Activated CD4-positive, alpha-beta T cell treated with anti-CD3 and anti-CD28 coated beads, Interleukin-2, Interleukin-6, amounts not matched to agents 100 ng/mL and 50 ng/mL, durations not matched to agents 16 hours and 8 hours (primary cell): ENCODE results near the gene TBL1XR1.

Source experiments
- DNase-seq: peaks from one replicate; pipeline ENCODE4 v3.0.0-alpha.2; 2020

The TBL1XR1 gene

DNA sequence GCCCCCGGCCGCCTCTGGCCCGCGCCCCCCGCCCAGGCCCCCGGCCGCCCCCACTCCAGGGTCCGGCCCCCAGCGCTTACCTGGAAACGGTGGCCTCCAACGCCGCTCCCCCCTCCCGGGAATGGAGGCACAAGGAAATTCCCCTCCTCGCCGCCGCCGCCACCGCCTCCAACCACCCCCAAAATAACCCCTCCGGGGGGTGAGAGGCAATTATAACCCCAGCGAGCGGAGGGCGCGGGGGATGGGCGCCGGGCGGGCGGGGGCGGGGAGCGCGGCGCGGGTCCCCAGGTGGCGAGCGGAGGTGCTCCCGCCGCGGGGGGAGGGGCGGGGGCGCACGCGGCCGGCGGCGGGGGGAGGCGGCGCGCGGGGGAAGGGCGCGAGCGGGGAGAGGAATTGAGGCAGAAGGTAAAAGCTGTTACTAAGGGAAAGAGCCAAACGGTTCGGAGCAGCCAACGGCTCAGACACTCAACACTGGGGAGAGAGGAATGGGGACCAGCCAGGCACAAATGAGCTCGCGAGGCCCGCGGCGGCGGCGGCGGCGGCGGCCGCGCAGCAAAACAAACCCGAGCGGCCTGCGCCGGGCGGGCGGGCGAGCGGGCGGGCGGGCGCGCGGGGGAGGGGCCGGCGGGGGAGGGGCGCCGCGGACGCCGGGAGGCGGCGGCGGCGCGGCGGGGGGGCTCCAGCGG is at the start of gene TBL1XR1:
Gene TBL1XR1, minus strand, starts transcription at position 442 of the 686 bp plus-strand sequence. CDS start 132,505 bp downstream, outside the sequence.
- DNase-seq: peak; percentile 88

DNA sequence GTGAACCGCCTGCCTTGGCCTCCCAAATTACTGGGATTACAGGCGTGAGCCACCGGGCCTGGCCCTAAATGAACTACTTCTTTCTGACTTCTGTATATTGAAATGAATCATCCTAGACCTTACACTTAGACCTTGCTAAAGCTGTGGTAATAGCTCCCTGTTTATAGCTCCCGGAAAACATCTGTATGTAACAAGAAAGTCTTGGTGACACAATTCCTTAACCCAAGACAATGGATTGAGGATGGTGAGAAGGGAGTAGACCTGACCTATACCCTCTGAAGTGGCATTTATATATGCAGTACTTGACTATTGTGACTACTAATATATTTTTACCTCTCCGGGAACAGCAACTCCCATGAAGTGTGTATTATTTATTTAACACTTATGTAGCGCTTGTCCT is 48.0 kb upstream of the TBL1XR1 start:
- DNase-seq: no peak

DNA sequence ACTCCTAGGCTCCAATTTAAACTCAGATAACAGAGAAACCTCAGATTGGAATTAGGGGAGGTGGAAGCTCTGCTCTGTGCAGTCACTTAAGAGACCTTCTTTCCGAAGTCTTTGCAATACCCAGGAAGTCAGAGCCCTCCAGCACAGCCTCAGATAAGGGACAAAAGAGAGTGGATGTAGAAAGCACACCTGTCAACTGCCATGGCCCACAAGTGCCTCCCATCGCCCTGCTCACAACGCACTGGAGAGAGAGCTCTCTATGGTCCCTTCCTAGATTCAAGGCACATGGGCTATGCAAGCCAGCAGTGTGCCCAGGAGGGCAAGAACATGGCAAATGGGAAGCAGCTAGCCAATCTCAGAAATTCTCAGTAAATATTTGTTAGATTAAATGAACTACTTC is 47.3 kb upstream of the TBL1XR1 start:
- no peak for DNase-seq

DNA sequence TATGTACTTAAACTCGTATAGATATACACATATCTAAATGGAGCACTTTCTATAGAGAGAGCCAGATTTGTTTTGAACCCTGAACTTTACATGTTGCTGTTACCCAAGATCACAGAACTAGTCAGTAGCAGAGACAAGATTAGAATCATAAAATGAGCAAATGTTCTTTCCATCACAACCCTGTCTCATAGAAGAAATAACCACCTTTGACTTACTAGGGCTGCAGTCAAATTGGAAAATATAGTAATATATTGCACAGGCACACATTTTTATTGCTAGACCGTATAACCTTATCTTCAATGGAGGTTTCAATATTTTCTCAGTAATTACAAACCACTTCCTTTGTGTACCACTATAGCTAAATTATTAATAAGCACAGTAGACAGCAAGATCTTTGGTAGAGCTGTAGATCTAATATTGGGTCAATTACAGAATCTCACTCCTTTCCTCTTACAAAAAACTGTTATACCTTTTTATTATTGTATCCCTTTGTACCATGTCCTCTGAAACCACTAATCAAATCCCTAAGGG is 41.5 kb upstream of the TBL1XR1 start:
- no peak for DNase-seq

DNA sequence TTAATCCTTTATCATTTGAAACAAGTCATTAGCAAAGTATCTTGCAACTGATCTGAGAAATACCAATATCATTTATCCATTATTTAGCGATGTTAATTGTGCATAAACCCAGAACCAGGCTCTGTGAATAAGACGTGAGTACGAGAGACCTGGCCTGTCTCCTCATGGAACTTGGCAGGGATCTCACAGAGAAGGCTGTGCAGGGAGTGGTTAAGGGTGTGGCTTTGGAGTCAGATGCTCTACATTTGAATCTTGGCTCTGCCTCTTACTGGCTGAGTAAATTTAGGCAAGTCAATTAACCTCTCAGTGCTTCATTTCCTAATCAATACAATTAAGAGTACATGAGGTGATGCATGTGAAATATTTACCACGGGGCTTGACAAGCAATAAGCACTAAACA is 39.9 kb upstream of the TBL1XR1 start:
- no peak for DNase-seq

DNA sequence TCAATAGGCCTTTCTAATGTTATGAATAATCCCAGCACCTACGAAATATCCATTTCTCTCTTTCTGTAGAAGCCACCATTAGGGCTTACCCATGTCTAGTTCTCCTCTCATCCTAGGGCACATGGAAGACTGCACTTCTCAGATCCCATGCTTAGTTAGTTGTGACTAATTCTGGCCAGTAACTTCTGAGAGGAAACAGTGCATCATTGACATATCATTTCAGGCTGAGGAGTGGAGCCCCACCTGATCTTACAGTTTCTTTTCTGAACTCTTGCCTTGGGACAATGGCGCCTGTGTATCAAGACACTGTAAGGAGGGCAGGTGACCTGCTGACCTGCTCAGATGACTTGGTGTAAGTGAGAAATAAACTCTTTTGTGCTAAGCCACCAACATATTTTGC is 39.4 kb upstream of the TBL1XR1 start:
- no peak for DNase-seq

DNA sequence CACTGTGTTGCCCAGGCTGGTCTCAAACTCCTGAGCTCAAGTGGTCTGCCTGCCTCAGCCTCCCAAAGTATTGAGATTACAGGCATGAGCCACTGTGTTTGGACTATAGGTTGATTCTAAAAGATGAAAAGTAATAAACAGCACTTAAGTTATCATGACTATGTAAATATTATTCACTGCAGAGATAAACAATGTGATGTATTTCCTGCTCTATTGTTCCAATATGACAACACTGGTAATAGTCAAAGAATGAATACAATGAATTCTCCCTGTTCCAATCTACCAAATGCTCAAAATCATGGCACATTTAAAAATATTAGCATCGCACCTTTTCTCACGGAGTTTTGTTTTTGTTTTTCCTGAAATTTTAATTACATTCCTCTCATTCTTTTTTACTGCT is 36.8 kb upstream of the TBL1XR1 start:
- DNase-seq: no peak

DNA sequence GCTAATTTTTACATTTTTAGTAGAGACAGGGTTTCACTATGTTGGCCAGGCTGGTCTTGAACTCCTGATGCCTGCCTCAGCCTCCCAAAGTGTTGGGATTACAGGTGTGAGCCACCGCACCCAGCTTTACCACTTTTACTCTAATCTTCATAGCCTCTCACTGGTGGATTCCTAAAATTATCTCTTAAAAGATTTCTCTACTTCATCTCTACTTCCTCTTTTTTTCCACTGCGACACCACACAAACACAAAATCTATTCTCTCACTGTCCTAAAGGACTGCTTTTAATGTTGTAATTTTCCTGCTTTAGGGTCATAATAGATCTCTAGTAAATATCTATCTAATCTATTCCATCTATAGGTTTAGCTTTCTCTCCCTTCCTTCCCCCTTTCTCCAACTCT is 34.0 kb upstream of the TBL1XR1 start:
- DNase-seq: no peak

DNA sequence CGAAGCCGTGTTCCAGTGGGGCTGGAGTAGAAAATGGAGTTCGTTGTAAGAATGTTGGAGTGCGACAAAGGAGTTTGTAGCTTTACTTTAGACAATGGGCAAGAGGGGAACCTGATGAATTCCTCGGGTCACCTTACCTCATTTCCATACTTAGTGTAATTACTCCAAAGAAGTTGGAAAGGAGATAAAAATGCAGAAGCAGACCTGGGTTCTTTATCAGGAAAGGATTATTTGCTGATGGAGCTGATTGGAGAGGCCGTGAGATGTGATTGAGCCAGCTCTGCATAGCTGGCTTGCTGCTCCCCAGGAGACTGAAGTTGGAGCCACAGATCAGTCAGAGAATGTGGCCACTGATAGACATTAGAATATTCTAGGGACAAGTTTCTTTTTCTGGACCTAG is 33.4 kb upstream of the TBL1XR1 start:
- no peak for DNase-seq

DNA sequence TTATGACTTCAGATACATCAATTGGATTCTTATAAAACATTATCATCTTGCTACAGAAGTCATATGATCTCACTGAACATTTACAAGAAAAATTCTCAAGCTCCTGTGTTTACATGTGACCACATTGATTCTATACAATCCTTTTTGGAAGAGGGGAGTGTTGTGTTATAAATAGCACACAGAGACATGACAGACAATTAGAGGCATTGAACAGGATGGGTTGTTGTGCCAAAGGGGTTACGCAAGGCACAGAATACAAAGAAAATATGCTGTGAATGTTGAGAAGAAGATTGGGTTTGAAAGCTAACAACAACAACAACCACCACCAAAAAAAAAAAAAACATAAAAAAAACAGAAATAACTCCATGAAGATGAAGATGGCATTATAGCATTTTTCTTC is 32.5 kb upstream of the TBL1XR1 start:
- DNase-seq: no peak

DNA sequence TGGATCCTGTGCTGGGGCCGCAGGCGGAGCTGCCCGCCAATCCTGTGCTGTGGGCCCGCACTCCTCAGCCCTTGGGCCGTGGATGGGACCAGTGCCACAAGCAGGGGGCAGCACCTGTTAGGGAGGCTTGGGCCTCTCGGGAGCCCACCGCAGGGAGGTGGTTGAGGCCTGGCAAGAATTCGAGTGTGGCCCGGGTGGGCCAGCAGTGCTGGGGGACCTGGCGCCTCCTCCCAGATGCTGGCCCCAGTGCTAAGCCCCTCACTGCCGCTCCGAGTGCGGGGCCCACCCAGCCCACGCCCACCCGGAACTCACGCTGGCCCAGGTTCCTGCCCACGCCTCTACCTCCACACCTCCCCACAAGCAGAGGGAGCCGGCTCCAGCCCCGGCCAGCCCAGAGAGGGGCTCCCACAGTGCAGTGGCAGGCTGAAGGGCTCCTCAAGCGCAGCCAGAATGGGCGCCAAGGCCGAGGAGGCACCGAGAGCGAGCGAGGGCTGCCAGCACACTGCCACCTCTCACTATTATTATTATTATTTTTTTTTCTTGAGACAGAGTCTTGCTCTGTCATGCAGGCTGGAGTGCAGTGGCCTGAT is 31.4 kb upstream of the TBL1XR1 start:
- DNase-seq: no peak

DNA sequence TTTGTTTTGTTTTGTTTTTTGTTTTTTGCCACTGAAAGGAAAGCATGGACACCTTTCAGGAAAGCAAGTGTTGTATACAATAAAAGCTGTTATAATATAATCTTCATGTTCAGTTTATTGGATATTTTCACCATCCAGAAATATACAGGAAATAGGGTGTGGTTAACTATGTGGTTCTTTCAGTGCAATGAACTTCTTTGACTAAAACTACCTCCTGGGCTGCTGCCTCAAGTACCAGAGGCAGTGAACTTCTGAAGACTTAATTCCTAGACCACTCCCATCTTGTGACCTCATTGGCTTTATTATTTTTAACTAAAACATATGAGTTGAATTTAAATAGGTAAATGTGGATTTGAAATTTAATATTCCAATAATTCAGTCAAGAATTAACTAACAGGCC is 27.1 kb upstream of the TBL1XR1 start:
- no peak for DNase-seq

DNA sequence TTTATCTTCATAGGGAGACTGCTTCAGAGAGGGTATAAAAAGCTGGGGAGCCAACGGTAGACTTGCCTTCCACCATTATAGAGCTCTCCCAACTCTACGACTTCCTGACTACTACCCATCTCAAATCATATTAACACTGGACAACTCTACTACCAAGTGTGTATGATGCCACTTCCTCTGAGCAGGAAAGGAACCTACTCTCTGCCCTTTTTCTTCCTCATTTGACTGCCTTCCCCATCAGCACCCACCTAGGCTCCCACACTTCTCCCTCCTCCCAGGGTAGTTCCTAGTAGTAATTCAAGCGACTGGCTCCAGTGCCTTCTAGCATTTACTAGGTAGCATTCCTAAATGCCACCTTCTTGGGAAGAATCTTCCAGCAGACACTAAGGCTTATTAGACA is 24.5 kb upstream of the TBL1XR1 start:
- DNase-seq: no peak

DNA sequence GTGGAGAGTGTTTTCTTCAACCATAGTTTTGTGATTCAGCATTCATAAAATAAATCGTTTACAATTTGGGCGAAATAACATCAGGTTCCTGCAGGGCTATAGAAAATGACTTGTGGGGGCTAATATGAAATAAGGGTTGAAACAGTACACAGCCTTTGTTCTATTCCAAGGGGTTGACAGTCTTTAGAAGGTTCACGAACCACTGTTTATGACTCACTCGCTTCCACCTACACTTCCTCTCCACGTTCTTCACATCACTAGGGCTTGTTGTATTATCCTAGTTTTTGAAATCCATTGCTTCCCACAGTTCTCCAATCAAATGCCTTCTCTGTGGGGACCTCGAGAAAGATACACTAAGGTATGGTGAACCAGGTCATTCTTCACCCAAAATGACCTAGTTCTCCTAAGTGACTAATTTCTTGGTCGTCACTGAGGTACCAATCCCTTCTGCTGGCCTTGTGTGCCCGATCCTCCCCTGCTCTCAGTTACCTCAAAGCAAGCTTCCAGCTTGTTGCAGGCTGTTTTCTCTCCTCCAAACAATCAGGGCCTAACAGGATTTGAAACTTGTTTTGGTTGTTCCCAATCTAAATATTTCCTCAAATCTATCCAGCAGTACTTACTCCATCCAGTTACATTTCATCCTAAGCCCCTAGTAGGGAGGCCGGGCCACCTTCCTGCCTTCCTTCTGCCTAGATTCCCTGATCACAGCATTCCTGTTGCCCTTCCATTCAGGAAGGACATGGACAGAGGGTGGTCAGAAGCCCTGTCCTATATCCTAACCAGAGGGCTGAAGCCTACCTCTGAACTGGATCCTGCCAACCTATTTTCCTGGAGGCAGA is 23.1 kb upstream of the TBL1XR1 start:
- DNase-seq: no peak

DNA sequence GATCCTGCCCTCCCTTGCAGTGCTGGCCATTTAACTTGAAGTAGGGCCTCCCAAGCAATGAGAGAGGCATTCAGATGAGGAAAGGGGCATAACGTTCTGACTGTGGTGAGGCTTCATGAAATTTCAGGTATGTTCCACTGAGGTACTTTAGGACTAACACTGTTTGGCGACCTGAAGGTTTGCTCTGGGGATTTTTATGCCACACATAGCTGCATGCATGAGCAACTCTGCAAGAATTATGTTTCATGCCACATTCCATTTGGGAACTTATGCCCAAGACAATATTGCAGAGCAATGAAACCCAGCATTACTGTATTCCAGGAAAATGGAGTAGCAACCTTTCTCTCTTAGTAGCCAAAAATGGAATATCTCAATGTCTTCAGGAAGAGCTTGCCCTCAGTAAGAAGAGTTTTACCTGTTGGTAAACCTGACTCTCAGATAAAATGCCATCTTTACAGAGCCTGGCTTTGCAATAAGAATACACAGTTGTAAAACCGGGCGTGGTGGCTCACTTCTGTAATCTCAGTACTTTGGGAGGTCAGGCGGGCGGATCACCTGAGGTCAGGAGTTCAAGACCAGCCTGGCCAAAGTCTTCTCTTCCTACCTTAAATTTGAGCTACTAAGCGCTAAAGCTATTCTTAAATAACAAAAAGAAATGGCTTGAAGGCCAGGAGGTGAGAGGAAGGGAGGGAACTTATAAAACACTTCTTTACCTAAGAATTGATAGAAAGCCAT is 16.7 kb upstream of the TBL1XR1 start:
- no peak for DNase-seq

DNA sequence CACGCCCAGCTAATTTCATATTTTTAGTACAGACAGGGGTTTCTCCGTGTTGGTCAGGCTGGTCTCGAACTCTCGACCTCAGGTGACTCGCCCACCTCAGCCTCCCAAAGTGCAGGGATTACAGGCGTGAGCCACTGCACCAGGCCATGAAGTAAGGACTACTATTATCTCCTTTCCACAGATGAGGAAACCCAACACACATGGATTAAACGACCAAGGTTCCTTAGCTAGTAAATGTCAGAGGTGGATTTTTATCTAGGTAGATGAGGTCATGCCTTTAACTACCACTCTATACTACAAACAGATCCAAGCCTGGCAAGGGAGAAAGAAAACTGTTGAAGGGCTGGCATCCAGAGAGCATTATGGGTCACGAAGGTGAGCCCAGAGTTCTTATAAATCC is 15.5 kb upstream of the TBL1XR1 start:
- no peak for DNase-seq

DNA sequence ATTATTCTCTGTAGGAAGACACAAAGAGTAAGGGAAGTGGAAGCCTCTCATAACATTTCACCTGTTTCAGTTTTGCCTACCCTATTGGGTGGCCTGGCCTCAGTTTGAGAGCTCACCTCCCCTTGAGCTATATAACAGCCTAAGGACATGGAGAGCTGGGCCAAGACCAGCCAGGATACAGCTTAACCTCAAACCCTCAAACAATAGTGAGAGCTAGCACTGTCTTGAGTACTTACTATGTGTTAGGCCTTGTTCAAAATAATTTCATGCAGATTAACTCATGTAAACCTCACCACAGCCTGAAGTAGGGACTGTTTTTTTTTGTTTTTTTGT is 15.0 kb upstream of the TBL1XR1 start:
- no peak for DNase-seq

DNA sequence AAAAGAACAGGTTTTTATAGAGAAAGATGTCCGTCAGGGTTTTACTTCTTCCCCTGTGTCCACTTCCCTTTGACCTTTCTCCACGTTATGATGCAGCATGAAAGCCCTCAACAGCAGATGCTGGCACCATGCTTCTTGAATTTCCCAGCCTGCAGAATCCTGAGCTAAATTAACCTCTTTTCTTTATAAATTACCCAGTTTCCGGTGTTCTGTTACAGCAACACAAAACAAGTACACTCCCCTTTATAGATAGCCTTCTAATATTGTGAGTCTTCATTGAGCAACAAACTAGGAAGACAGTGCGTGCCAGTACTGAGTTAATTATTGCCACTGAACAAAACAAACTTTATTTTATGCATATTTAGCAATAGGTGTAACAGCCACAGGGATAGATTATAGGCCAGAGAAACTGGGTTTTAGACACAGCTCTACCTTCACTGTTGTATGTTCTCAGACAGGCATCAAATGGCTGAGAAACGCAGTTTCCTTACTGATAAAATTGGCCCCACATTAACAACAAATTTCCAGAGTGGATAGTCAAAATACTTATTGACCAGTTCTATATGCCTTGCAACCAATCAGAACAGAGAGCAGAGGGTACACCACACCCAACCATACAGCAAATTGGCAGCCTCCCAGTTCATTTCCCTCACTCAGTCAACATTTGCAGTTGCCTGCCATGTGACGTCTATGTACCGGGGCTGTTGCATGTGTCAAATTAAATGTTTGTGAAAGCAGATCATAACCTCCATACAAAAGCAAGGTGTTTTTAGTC is 14.4 kb upstream of the TBL1XR1 start:
- DNase-seq: no peak

DNA sequence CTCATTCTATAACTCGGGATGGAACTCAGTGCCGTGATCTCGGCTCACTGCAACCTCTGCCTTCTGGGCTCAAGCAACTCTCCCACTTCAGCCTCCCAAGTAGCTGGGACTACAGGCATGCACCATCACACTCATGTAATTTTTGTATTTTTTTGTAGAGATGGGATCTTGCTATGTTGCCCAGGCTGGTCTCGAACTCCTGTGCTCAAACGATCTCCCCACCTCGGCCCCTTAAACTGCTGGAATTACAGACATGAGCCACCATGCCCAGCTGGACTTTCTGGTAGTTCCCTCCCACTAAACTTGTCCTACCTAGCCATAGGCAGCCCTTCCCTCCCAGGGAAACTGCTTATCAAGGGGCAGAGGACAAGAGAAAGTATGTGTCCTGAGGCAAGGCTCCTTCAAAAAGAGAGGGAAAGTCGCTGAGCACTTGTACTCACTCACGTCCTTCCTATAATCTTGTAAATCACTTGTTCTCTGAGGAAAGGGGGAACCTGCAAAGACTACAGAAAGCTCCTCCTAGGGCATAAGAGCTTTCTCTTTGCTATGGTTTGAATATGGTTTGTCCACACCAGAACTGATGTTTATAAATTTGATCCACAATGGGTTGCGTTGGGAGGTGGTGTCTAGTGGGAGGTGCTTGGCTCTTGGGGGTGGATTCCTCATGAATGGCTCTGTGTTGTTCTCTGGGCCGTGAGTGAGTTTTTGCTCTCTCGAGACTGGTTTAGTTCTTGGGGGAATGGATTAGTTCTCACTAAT is 13.6 kb upstream of the TBL1XR1 start:
- no peak for DNase-seq

DNA sequence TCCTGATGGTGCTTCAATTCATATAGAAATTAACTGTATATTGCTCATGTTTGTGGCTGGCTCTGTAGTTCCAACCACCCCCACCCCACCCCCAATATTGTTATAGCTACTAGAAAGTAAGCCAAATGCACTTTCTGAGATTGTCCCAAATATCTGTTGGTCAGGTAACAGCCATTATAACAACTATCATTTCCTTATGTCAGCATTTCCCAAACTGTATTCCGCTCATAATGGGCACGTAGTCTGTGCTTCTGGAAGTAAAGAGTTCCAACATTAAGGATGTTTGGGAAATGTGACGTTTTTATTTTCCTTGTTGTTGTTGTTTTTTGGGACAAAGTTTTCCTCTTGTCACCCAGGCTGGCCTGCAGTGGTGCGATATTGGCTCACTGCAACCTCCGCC is 12.2 kb upstream of the TBL1XR1 start:
- DNase-seq: no peak

DNA sequence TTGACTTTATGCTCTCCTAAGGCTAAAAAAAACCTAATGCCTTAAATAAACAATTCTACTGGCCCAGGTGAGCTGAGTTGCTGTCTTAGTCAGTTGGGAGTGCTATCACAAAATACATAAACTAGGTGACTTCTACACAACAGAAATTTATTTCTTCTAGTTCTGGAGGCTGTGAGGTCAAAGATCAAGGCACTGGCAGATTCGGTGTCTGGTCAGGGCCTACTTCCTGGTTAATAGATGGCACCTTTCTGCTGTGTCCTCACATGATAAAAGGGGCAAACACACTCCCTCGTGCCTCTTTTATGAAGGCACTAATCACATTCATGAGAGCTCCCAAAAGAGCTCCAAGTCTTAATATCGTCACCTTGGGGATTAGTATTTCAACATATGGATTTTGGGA is 11.5 kb upstream of the TBL1XR1 start:
- no peak for DNase-seq

DNA sequence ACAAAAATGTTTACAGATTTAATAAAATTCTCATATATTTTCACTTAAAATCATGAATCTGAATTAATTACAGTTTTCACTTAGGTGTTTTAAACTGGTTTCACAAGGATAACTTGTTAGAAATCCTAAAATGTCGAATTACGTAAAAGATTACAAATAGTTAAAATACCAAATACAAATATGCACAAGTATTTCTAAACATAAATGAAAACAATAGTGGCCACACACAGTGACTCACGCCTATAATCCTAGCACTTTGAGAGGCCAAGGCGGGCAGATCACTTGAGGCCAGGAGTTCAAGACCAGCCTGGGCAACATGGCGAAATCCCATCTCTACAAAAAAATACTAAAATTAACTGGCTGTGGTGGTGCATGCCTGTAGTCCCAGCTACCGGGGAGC is 10.9 kb upstream of the TBL1XR1 start:
- no peak for DNase-seq
